GM12892 (cell line): ENCODE data around the gene CDRT4.

Experiments
- POLR2A ChIP-seq: IDR thresholded peaks from 2 replicates; pipeline ENCODE4 v1.6.1; 2011; ENCODE audit warnings: low read depth, low read length, control low read depth
- POLR2AphosphoS5 ChIP-seq: IDR thresholded peaks from 2 replicates; pipeline ENCODE4 v1.6.1; 2011; ENCODE audit warnings: low read depth, low read length, control low read depth
- TAF1 ChIP-seq: IDR thresholded peaks from 2 replicates; pipeline ENCODE4 v1.6.1; 2011; ENCODE audit warnings: low read depth, mild to moderate bottlenecking, control low read depth, low read length, borderline replicate concordance

- no peak for TF ChIP-seq POLR2A
- TF ChIP-seq POLR2AphosphoS5, result no peak
- no peak for TF ChIP-seq TAF1
Observed at GRCh38 chr17:15411384-15412198, 55.8 kb downstream of the CDRT4 start.
